Thyroid gland (tissue), 4 donors: ENCODE results near the gene DDX23.

Source experiments
- CTCF ChIP-seq, 6 experiments: fragments of 200-600 bp in 3 of 6; fragments of 450-650 bp in 3 of 6; sonication (generic) in 3 of 6; IDR thresholded peaks; one replicate each; pipeline ENCODE4 v1.5.1; 2016 to 2019; ENCODE audit warnings: antibody characterized with exemption in 6 of 6, mild to moderate bottlenecking in 2 of 6, inconsistent platforms in 1 of 6, moderate library complexity in 1 of 6
- POLR2A ChIP-seq, 2 donors: fragments of 450-650 bp; IDR thresholded peaks; one replicate each; pipeline ENCODE4 v1.6.1; 2017; ENCODE audit warnings: antibody characterized with exemption in 2 of 2, mild to moderate bottlenecking in 2 of 2, moderate library complexity in 1 of 2

- TF ChIP-seq CTCF (IDR thresholded peaks at IDR 0.05) (no peak), POLR2A (IDR thresholded peaks at IDR 0.05) (no peak)
Observed at GRCh38 chr12:48783432-48783831, 68.5 kb downstream of the DDX23 start.
